Hepatocyte (in vitro differentiated cells): ENCODE measurements around the gene KIAA1755. TPM values are rescaled to one million over a fixed set of nuclear protein-coding genes. Genes with fewer than 3 reads are reported as not detected.

Experiments
- DNase-seq: peaks from one replicate; pipeline ENCODE4 v3.0.0-alpha.2; 2016; ENCODE audit warnings: low spot score
- H2AFZ ChIP-seq: fragments of 200-600 bp; sonication (generic); 2 replicates; pipeline ENCODE4 v1.6.0; 2016; ENCODE audit warnings: antibody characterized with exemption, mild to moderate bottlenecking
- H3K27ac ChIP-seq: fragments of 200-600 bp; sonication (generic); 2 replicates; pipeline ENCODE4 v1.5.1; 2016; ENCODE audit warnings: mild to moderate bottlenecking
- H3K27me3 ChIP-seq: fragments of 200-600 bp; sonication (generic); 2 replicates; pipeline ENCODE4 v1.6.1; 2016
- H3K36me3 ChIP-seq: fragments of 200-600 bp; sonication (generic); replicated peaks from 2 replicates; pipeline ENCODE4 v1.5.1; 2016; ENCODE audit warnings: low read depth; ENCODE audit not compliant: insufficient read depth
- H3K4me1 ChIP-seq: fragments of 200-600 bp; sonication (generic); 2 replicates; pipeline ENCODE4 v1.5.1; 2016; ENCODE audit warnings: mild to moderate bottlenecking, moderate library complexity; ENCODE audit not compliant: insufficient read depth
- H3K4me2 ChIP-seq: fragments of 200-600 bp; sonication (generic); 2 replicates; pipeline ENCODE4 v1.6.0; 2016
- H3K4me3 ChIP-seq: fragments of 200-600 bp; sonication (generic); 2 replicates; pipeline ENCODE4 v1.5.1; 2016; ENCODE audit warnings: mild to moderate bottlenecking
- H3K79me2 ChIP-seq: fragments of 200-600 bp; sonication (generic); 2 replicates; pipeline ENCODE4 v1.6.0; 2017; ENCODE audit warnings: mild to moderate bottlenecking
- H3K9me2 ChIP-seq: fragments of 200-600 bp; sonication (generic); replicated peaks from 2 replicates; pipeline ENCODE4 v1.6.0; 2017; ENCODE audit warnings: mild to moderate bottlenecking; ENCODE audit not compliant: insufficient read depth
- H3K9me3 ChIP-seq: fragments of 200-600 bp; sonication (generic); 2 replicates; pipeline ENCODE4 v1.5.1; 2016; ENCODE audit warnings: low read depth, mild to moderate bottlenecking
- H4K20me1 ChIP-seq: fragments of 200-600 bp; sonication (generic); 2 replicates; pipeline ENCODE4 v1.6.0; 2016; ENCODE audit warnings: mild to moderate bottlenecking; ENCODE audit not compliant: insufficient read depth, poor library complexity, severe bottlenecking
- CTCF ChIP-seq: fragments of 200-600 bp; sonication (generic); IDR thresholded peaks from 2 replicates; pipeline ENCODE4 v1.5.1; 2016; ENCODE audit warnings: antibody characterized with exemption, mild to moderate bottlenecking; ENCODE audit not compliant: poor library complexity
- EZH2 ChIP-seq: fragments of 200-600 bp; sonication (generic); IDR thresholded peaks from 2 replicates; pipeline ENCODE4 v1.6.1; 2016; ENCODE audit warnings: antibody characterized with exemption, mild to moderate bottlenecking, borderline replicate concordance
- EZH2phosphoT487 ChIP-seq: fragments of 200-600 bp; sonication (generic); IDR thresholded peaks from one replicate; pipeline ENCODE4 v1.6.1; 2018; ENCODE audit warnings: antibody characterized with exemption, mild to moderate bottlenecking, low read depth, moderate library complexity; ENCODE audit not compliant: unreplicated experiment, severe bottlenecking
- WGBS: methylation state at CpG from one replicate; pipeline ENCODE4 v1.1.6; 2016; ENCODE audit warnings: low lambda C conversion rate; ENCODE audit errors: missing lambda C conversion rate; 5-methylcytosine and 5-hydroxymethylcytosine counted together
- polyA plus RNA-seq: library from polyadenylated mRNA; unstranded; fragments of >200 nt; fragmentation: Nextera tagmentation; extraction: Ambion mirVana; gene quantifications from 2 replicates; pipeline ENCODE4 v1.2.1, GENCODE V29; 2016
- total RNA-seq: library from RNA; depleted of rRNA; stranded (reverse); fragments of >200 nt; gene quantifications from 2 replicates; pipeline ENCODE4 v1.2.3, GENCODE V29; 2014

The KIAA1755 gene
- total and polyA plus RNA-seq, 2 experiments from 2014 or later, result 1.6 to 3.4 TPM

DNA sequence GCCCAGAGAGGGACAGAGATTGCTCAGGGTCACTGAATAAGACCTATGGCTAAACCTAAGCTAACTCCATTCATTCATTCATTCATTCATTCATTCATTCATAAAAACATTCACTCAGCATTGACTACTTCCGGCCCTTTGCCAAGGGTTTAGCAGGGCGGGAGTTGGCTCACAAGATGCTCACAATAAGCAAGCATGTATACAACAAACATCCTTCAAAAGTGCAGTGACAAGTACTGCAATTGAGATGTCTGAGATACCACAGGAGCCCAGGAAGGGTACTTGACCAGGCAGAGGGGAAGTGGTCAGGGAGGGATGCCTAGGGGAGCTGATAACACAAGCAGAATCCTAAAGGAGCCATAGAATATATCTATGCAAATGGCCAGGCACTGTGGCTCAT is 18.2 kb upstream of the KIAA1755 start:
- Histone ChIP-seq H3K9me2 (no peaks in the 10 kb centered on the region), H3K4me1 (no peaks in the 10 kb centered on the region), H3K27me3 (no peaks in the 10 kb centered on the region), H3K79me2 (no peaks in the 10 kb centered on the region), H3K27ac (no peak overlapping the region), H3K9me3 (no peaks in the 10 kb centered on the region), H3K36me3 (no peaks in the 10 kb centered on the region), H2AFZ (no peak overlapping the region), H3K4me3 (no peak overlapping the region), H4K20me1 (no peaks in the 10 kb centered on the region), H3K4me2 (no peak overlapping the region)
- 100% methylated on average over 2 of the region's 2 CpGs for WGBS
- DNase-seq, result no peak
- TF ChIP-seq CTCF (no peak), EZH2 (no peak), EZH2phosphoT487 (no peak)

GRCh38 chr20:38278131-38278530 is 17.6 kb upstream of the KIAA1755 start:
- DNase-seq, result no peak
- TF ChIP-seq EZH2 (no peak), CTCF (no peak), EZH2phosphoT487 (no peak)
- Histone ChIP-seq H2AFZ (no peak overlapping the region), H3K9me3 (no peaks in the 10 kb centered on the region), H3K27me3 (no peaks in the 10 kb centered on the region), H3K4me3 (no peak overlapping the region), H3K4me2 (no peak overlapping the region), H4K20me1 (no peaks in the 10 kb centered on the region), H3K27ac (no peak overlapping the region), H3K36me3 (no peaks in the 10 kb centered on the region), H3K79me2 (no peaks in the 10 kb centered on the region), H3K4me1 (no peaks in the 10 kb centered on the region), H3K9me2 (no peaks in the 10 kb centered on the region)
- 84% methylated on average over 14 of the region's 14 CpGs for WGBS

DNA sequence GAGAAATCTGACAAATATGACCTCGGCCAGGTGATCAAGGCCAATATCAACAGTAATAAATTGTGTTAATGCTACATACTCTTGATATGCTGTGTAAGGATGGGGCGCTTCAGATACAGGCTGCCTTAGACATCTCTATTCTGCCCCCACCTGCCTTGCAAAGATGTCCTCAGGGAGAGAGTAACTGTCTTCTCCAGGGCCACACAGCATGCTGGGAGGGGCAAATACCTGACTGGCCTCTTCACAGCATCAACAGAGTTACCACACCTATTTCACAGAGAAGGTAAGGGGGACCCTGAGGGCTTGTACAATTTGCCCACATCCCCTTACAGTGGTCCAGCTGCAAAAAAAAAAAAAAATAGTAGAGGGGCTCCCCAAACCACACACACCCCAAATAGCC is 17.2 kb upstream of the KIAA1755 start:
- TF ChIP-seq CTCF (no peak), EZH2phosphoT487 (no peak), EZH2 (no peak)
- Histone ChIP-seq H3K4me3 (no peak overlapping the region), H3K27ac (no peak overlapping the region), H2AFZ (no peak overlapping the region), H3K36me3 (no peaks in the 10 kb centered on the region), H4K20me1 (no peaks in the 10 kb centered on the region), H3K27me3 (no peaks in the 10 kb centered on the region), H3K4me1 (no peaks in the 10 kb centered on the region), H3K9me3 (no peaks in the 10 kb centered on the region), H3K4me2 (no peak overlapping the region), H3K79me2 (no peaks in the 10 kb centered on the region), H3K9me2 (no peaks in the 10 kb centered on the region)
- 90% methylated on average over 2 of the region's 2 CpGs for WGBS
- no peak for DNase-seq

GRCh38 chr20:38277285-38277684 is 16.8 kb upstream of the KIAA1755 start:
- Histone ChIP-seq H3K36me3 (no peaks in the 10 kb centered on the region), H3K9me3 (no peaks in the 10 kb centered on the region), H3K27ac (no peak overlapping the region), H4K20me1 (no peaks in the 10 kb centered on the region), H3K27me3 (no peaks in the 10 kb centered on the region), H3K79me2 (no peaks in the 10 kb centered on the region), H2AFZ (no peak overlapping the region), H3K4me3 (no peak overlapping the region), H3K4me1 (no peaks in the 10 kb centered on the region), H3K4me2 (no peak overlapping the region), H3K9me2 (no peaks in the 10 kb centered on the region)
- no peak for DNase-seq
- TF ChIP-seq CTCF (no peak), EZH2phosphoT487 (no peak), EZH2 (no peak)
- WGBS, result 90% methylated on average over 5 of the region's 5 CpGs
